Neural cell (in vitro differentiated cells): ENCODE results near the gene MME. TPM values are rescaled to one million over a fixed set of nuclear protein-coding genes. Genes with fewer than 3 reads are reported as not detected.

Experiments used
- H2AFZ ChIP-seq: fragments of 200-600, 300-800 bp; sonication (generic), shearing (Covaris generic); 2 replicates; pipeline ENCODE4 v1.6.0; 2014; ENCODE audit warnings: low read depth, mild to moderate bottlenecking, antibody characterized with exemption, low read length, moderate library complexity
- H3F3A ChIP-seq: fragments of 200-600 bp; shearing (Covaris generic); 2 replicates; pipeline ENCODE4 v1.6.1; 2016; ENCODE audit warnings: mild to moderate bottlenecking, moderate library complexity, mixed read lengths, antibody characterized with exemption, low read length; ENCODE audit not compliant: insufficient read depth, poor library complexity, severe bottlenecking
- H3K27ac ChIP-seq: fragments of 200-600, 300-800 bp; sonication (generic), shearing (Covaris generic); 2 replicates; pipeline ENCODE4 v1.5.1; 2014; ENCODE audit warnings: mild to moderate bottlenecking, low read length, moderate library complexity
- H3K27me3 ChIP-seq: fragments of 300-800, 200-600 bp; sonication (generic), shearing (Covaris generic); 2 replicates; pipeline ENCODE4 v1.6.0; 2014; ENCODE audit warnings: mild to moderate bottlenecking, low read depth, low read length, moderate library complexity; ENCODE audit not compliant: insufficient read depth
- H3K36me3 ChIP-seq: fragments of 300-800, 200-600 bp; sonication (generic), shearing (Covaris generic); 2 replicates; pipeline ENCODE4 v1.5.1; 2014; ENCODE audit warnings: mild to moderate bottlenecking, antibody characterized with exemption, low read length, moderate library complexity; ENCODE audit not compliant: insufficient read depth
- H3K4me2 ChIP-seq: fragments of 300-800, 200-600 bp; sonication (generic), shearing (Covaris generic); 2 replicates; pipeline ENCODE4 v1.6.0; 2014; ENCODE audit warnings: mild to moderate bottlenecking, low read length
- H3K4me3 ChIP-seq: fragments of 300-800, 200-600 bp; sonication (generic), shearing (Covaris generic); 2 replicates; pipeline ENCODE4 v1.5.1; 2014; ENCODE audit warnings: mild to moderate bottlenecking, low read length, moderate library complexity
- H3K79me2 ChIP-seq: fragments of 200-600 bp; shearing (Covaris generic); replicated peaks from 2 replicates; pipeline ENCODE4 v1.6.0; 2014; ENCODE audit warnings: mild to moderate bottlenecking, low read length, moderate library complexity; ENCODE audit not compliant: insufficient read depth
- H3K9ac ChIP-seq: fragments of 300-800, 200-600 bp; sonication (generic), shearing (Covaris generic); 2 replicates; pipeline ENCODE4 v1.6.1; 2016; ENCODE audit warnings: mild to moderate bottlenecking, low read length, mixed read lengths
- H3K9me2 ChIP-seq: fragments of 200-600 bp; shearing (Covaris generic); 2 replicates; pipeline ENCODE4 v1.6.1; 2016; ENCODE audit warnings: mild to moderate bottlenecking, low read length, mixed read lengths; ENCODE audit not compliant: insufficient read depth
- H3K9me3 ChIP-seq: fragments of 200-600, 300-800 bp; sonication (generic), shearing (Covaris generic); 2 replicates; pipeline ENCODE4 v1.6.1; 2016; ENCODE audit warnings: mild to moderate bottlenecking, mixed run types, low read length, moderate library complexity, mixed read lengths
- H4K20me1 ChIP-seq: fragments of 200-600 bp; shearing (Covaris generic); 2 replicates; pipeline ENCODE4 v1.6.1; 2016; ENCODE audit warnings: mild to moderate bottlenecking, mixed run types; ENCODE audit not compliant: insufficient read depth
- CTCF ChIP-seq: fragments of 450-650 bp; IDR thresholded peaks from 2 replicates; pipeline ENCODE4 v1.5.1; 2014; ENCODE audit warnings: antibody characterized with exemption, mild to moderate bottlenecking, moderate library complexity; ENCODE audit not compliant: poor library complexity, severe bottlenecking
- EP300 ChIP-seq: fragments of 450-650 bp; conservative IDR thresholded peaks from 2 replicates; pipeline ENCODE4 v1.6.1; 2014; ENCODE audit warnings: antibody characterized with exemption, mild to moderate bottlenecking, moderate library complexity; ENCODE audit not compliant: poor library complexity, severe bottlenecking
- EZH2 ChIP-seq: fragments of 200-600, 300-800 bp; shearing (Covaris generic), sonication (generic); IDR thresholded peaks from 2 replicates; pipeline ENCODE4 v1.6.1; 2014; ENCODE audit warnings: antibody characterized with exemption, low read length, borderline replicate concordance, mild to moderate bottlenecking; ENCODE audit not compliant: insufficient read depth, poor library complexity, severe bottlenecking
- MXI1 ChIP-seq: fragments of 450-650 bp; conservative IDR thresholded peaks from 2 replicates; pipeline ENCODE4 v1.6.1; 2014; ENCODE audit warnings: antibody characterized with exemption, mild to moderate bottlenecking; ENCODE audit not compliant: poor library complexity, severe bottlenecking
- POLR2AphosphoS5 ChIP-seq: IDR thresholded peaks from 2 replicates; pipeline ENCODE4 v1.6.1; 2012
- RAD21 ChIP-seq: fragments of 450-650 bp; conservative IDR thresholded peaks from 2 replicates; pipeline ENCODE4 v1.6.1; 2014; ENCODE audit warnings: antibody characterized with exemption, mild to moderate bottlenecking, moderate library complexity
- REST ChIP-seq: IDR thresholded peaks from 2 replicates; pipeline ENCODE4 v1.6.1; 2012; ENCODE audit warnings: borderline replicate concordance
- SMC3 ChIP-seq: fragments of 450-650 bp; conservative IDR thresholded peaks from 2 replicates; pipeline ENCODE4 v1.6.1; 2014; ENCODE audit warnings: antibody characterized with exemption, mild to moderate bottlenecking, moderate library complexity; ENCODE audit not compliant: poor library complexity
- TAF1 ChIP-seq: IDR thresholded peaks from 2 replicates; pipeline ENCODE4 v1.6.1; 2012; ENCODE audit warnings: low read depth
- polyA plus RNA-seq: library from polyadenylated mRNA; depleted of rRNA; stranded (reverse); fragments of >200 nt; gene quantifications from 2 replicates; pipeline ENCODE4 v1.2.3, GENCODE V29; 2014

MME gene
- polyA plus RNA-seq, 1 donor from 2014 or later: 0.54 TPM

- Histone ChIP-seq H3K9me3 (no peaks in the 10 kb centered on the region), H3K79me2 (no peaks in the 10 kb centered on the region), H3K4me3 (no peak overlapping the region), H3K36me3 (no peaks in the 10 kb centered on the region), H3K4me2 (no peak overlapping the region), H3F3A (no peaks in the 10 kb centered on the region), H3K27me3 (no peaks in the 10 kb centered on the region), H2AFZ (no peak overlapping the region), H4K20me1 (no peaks in the 10 kb centered on the region), H3K27ac (no peak overlapping the region), H3K9me2 (no peaks in the 10 kb centered on the region), H3K9ac (no peak overlapping the region)
- no peak for TF ChIP-seq POLR2AphosphoS5
- TF ChIP-seq EP300: no peak
- no peak for TF ChIP-seq RAD21
- TF ChIP-seq SMC3: no peak
- no peak for TF ChIP-seq EZH2
- TF ChIP-seq CTCF: no peak
- TF ChIP-seq MXI1: no peak
- no peak for TF ChIP-seq REST
- TF ChIP-seq TAF1: no peak
Observed at GRCh38 chr3:155158346-155159037, 78.4 kb downstream of the MME start.

- Histone ChIP-seq H3K9ac (no peak overlapping the region), H2AFZ (no peak overlapping the region), H3K4me3 (no peak overlapping the region), H3K9me3 (no peaks in the 10 kb centered on the region), H3K79me2 (no peaks in the 10 kb centered on the region), H4K20me1 (no peaks in the 10 kb centered on the region), H3K36me3 (no peaks in the 10 kb centered on the region), H3K4me2 (no peak overlapping the region), H3K9me2 (no peaks in the 10 kb centered on the region), H3K27ac (no peak overlapping the region), H3K27me3 (no peaks in the 10 kb centered on the region), H3F3A (no peaks in the 10 kb centered on the region)
- no peak for TF ChIP-seq RAD21
- TF ChIP-seq TAF1: no peak
- no peak for TF ChIP-seq EZH2
- no peak for TF ChIP-seq EP300
- TF ChIP-seq POLR2AphosphoS5: no peak
- TF ChIP-seq MXI1: no peak
- no peak for TF ChIP-seq SMC3
- no peak for TF ChIP-seq REST
- TF ChIP-seq CTCF: no peak
Observed at GRCh38 chr3:155159301-155159700, 79.2 kb downstream of the MME start.
